Type B pancreatic cell (in vitro differentiated cells): Measurements from ENCODE around the gene FOXC2. TPM values are rescaled to one million over a fixed set of nuclear protein-coding genes. Genes with fewer than 3 reads are reported as not detected.

Source experiments
- DNase-seq: peaks from one replicate; pipeline ENCODE4 v3.0.0; 2021; ENCODE audit warnings: mixed read lengths; ENCODE audit not compliant: unreplicated experiment; ENCODE audit errors: extremely low spot score
- H3K27ac Mint-ChIP-seq: 2 replicates; pipeline ENCODE4 v1.8.0; 2021; ENCODE audit warnings: mild to moderate bottlenecking, mixed read lengths
- H3K27me3 Mint-ChIP-seq: 2 replicates; pipeline ENCODE4 v1.8.0; 2021; ENCODE audit warnings: mixed read lengths
- H3K36me3 Mint-ChIP-seq: 2 replicates; pipeline ENCODE4 v1.8.0; 2021; ENCODE audit warnings: mixed read lengths
- H3K4me1 Mint-ChIP-seq: one replicate; pipeline ENCODE4 v1.8.0; 2021; ENCODE audit warnings: mixed read lengths; ENCODE audit not compliant: unreplicated experiment
- H3K4me3 Mint-ChIP-seq: 2 replicates; pipeline ENCODE4 v1.8.0; 2021; ENCODE audit warnings: mild to moderate bottlenecking, mixed read lengths
- H3K9me3 Mint-ChIP-seq: 2 replicates; pipeline ENCODE4 v1.8.0; 2021; ENCODE audit warnings: mixed read lengths
- CTCF ChIP-seq: fragments of 200-600 bp; sonication (generic); conservative IDR thresholded peaks from 2 replicates; pipeline ENCODE4 v1.5.0; 2021; ENCODE audit warnings: antibody characterized with exemption, mild to moderate bottlenecking
- total RNA-seq: library from RNA; stranded (reverse); gene quantifications from 2 replicates; pipeline ENCODE4 v1.2.1, GENCODE V29; 2021; ENCODE audit warnings: low replicate concordance

Gene FOXC2
- total RNA-seq, 1 donor from 2014 or later, result 11.3 TPM

DNA sequence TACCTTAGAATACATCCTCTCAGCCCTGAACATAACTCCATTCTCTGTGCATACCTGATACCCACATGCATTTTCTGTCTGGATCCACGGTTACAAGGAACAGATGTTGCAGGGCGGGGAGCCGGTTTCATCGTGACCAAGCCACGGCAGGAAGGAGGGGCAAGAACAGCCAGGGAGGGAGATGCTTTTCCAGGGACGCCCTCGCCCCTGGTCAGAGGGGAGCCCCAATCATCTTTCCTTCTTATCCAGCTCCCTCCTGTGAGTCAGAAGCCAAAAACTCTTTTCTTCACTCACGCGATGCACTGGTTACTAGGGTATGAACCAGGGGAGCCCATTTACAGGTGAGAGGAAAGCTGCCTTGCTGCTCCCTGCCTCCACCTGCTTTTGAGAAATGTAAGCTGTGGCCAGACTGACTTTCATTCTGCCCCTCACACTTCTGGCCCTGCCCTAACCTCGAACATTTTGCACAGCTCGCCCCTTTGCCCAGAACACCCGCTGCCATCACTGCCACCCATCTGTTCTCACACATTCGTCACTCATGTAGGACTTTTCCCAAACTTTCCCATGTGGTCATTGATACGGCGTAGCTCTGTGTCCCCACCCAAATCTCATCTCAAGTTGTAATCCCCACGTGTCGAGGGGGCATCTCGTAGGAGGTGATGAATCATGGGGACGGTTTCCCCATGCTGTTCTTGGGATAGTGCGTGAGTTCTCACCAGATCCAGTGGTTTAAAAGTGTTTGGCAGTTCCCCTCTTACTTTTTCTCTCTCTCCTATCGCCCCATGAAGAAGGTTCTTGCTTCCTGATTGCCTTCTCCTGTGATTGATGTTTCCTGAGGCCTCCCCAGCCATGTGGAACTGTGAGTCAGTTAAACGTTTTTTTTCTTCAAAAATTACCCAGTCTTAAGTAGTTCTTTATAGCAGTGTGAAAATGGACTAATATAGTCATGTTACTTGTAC, 32.3 kb downstream of the FOXC2 start:
- H3K36me3 Mint-ChIP-seq, result no peaks in the 10 kb centered on the region
- no peak for TF ChIP-seq CTCF
- H3K4me1 Mint-ChIP-seq, result peaks cover 19% of the 10 kb centered on the region
- H3K4me3 Mint-ChIP-seq, result no peak overlapping the region
- peak; percentile 55 for DNase-seq
- H3K9me3 Mint-ChIP-seq, result no peaks in the 10 kb centered on the region
- no peak overlapping the region for H3K27ac Mint-ChIP-seq
- H3K27me3 Mint-ChIP-seq, result peaks cover 65% of the 10 kb centered on the region

GRCh38 chr16:86601356-86601755, 34.7 kb downstream of the FOXC2 start:
- peaks cover 44% of the 10 kb centered on the region for H3K27me3 Mint-ChIP-seq
- H3K4me1 Mint-ChIP-seq, result peaks cover 12% of the 10 kb centered on the region

GRCh38 chr16:86602521-86602920, 35.9 kb downstream of the FOXC2 start:
- no peaks in the 10 kb centered on the region for H3K9me3 Mint-ChIP-seq
- no peak for DNase-seq
- no peak overlapping the region for H3K27ac Mint-ChIP-seq
- no peaks in the 10 kb centered on the region for H3K36me3 Mint-ChIP-seq
- H3K4me3 Mint-ChIP-seq, result no peak overlapping the region
- TF ChIP-seq CTCF, result no peak
- H3K4me1 Mint-ChIP-seq, result peaks cover 12% of the 10 kb centered on the region
- H3K27me3 Mint-ChIP-seq, result peaks cover 37% of the 10 kb centered on the region

More at GRCh38 chr16:86601356-86601755, 34.7 kb downstream of the FOXC2 start:
- no peak overlapping the region for H3K4me3 Mint-ChIP-seq
- no peak overlapping the region for H3K27ac Mint-ChIP-seq
- no peak for DNase-seq
- TF ChIP-seq CTCF, result no peak
- H3K9me3 Mint-ChIP-seq, result no peaks in the 10 kb centered on the region
- H3K36me3 Mint-ChIP-seq, result no peaks in the 10 kb centered on the region

DNA sequence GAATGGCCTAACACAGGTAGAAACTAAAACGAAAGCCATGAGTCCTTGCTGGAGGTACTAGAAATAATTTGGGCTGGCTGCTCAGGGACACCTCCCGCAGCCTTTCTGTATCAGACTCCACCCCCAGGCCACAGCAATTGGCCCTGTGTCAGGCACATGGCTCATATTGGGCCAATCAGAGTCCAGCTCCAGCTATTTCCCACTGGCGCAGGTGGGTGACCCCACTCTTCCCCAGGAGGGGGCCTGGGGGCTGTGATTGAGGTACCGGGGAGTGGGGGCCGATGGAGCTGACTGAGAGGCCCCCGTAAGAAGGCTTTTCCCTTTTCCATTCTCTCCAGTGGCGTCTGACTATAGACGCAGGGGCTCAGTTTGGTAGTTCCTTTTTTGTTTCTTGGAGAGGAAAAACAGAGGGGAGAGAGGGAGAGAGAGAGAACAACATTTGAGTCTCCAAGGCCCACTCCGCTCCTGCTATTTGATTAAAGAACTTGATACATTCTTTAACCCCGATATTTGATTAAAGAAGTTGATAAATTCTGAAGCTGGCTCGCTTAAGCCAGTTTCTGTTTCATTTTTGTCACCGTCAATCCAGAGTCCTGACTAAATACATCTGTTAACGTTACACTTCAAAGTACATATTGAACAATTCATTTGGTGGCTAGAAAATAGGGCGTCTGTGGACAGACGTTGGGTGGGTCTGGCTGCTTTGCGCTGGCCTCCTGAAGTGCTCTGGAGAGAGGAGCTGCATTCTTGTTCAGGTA, 38.0 kb downstream of the FOXC2 start:
- no peak overlapping the region for H3K4me3 Mint-ChIP-seq
- DNase-seq, result no peak
- peaks cover 31% of the 10 kb centered on the region for H3K27me3 Mint-ChIP-seq
- H3K27ac Mint-ChIP-seq, result no peak overlapping the region
- no peaks in the 10 kb centered on the region for H3K4me1 Mint-ChIP-seq
- TF ChIP-seq CTCF, result no peak
- H3K9me3 Mint-ChIP-seq, result no peaks in the 10 kb centered on the region
- no peaks in the 10 kb centered on the region for H3K36me3 Mint-ChIP-seq

DNA sequence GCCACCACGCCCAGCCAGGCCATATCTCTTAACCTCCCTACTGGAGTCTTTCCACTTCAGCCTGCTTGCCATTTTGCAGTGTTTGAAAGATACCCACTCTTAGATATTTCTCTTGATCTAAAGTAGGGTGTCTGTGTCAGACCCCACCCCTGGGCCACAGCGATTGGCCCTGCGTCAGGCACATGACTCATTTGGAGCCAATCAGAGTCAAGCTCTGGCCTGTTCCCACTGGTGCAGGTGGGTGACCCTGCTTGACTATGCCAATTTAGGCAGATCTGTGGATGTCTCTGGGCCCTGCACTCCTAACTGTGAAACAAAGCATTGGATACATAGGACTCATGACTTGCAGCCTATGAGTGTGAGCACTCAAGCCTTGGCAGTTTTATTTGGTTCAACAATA, 39.3 kb downstream of the FOXC2 start:
- Mint-ChIP-seq H3K9me3 (no peaks in the 10 kb centered on the region), H3K27ac (no peak overlapping the region), H3K4me3 (no peak overlapping the region), H3K27me3 (peaks cover 32% of the 10 kb centered on the region), H3K36me3 (no peaks in the 10 kb centered on the region), H3K4me1 (no peaks in the 10 kb centered on the region)
- DNase-seq, result no peak
- no peak for TF ChIP-seq CTCF
